RWPE2 (cell line): Measurements from ENCODE around the gene TRPM1.

ENCODE experiments used
- ATAC-seq: fragments of 200-7000 bp; cut with Tn5 transposase; 3 replicates; pipeline ENCODE4 v1.9.1; 2021; ENCODE audit warnings: low read depth
- DNase-seq: peaks from one replicate; pipeline ENCODE4 v3.0.0-alpha.2; 2020; ENCODE audit warnings: low spot score
- H3K27ac ChIP-seq: fragments of 450-650 bp; 2 replicates; pipeline ENCODE4 v1.5.1; 2017; ENCODE audit warnings: mild to moderate bottlenecking; ENCODE audit not compliant: poor library complexity, severe bottlenecking
- H3K27me3 ChIP-seq: fragments of 250-450 bp; sonication (Bioruptor Pico); 2 replicates; pipeline ENCODE4 v1.5.1; 2021; ENCODE audit warnings: mild to moderate bottlenecking, moderate library complexity; ENCODE audit not compliant: insufficient read depth, poor library complexity, severe bottlenecking
- H3K36me3 ChIP-seq: fragments of 250-450 bp; sonication (Bioruptor Pico); 2 replicates; pipeline ENCODE4 v1.5.1; 2020; ENCODE audit warnings: low read depth, mild to moderate bottlenecking, moderate library complexity
- H3K4me1 ChIP-seq: fragments of 250-450 bp; sonication (Bioruptor Pico); 2 replicates; pipeline ENCODE4 v1.5.1; 2021; ENCODE audit warnings: mild to moderate bottlenecking, moderate library complexity; ENCODE audit not compliant: insufficient read depth, poor library complexity, severe bottlenecking
- H3K4me3 ChIP-seq: fragments of 250-450 bp; sonication (Bioruptor Pico); 2 replicates; pipeline ENCODE4 v1.5.1; 2021; ENCODE audit warnings: mild to moderate bottlenecking, moderate library complexity; ENCODE audit not compliant: severe bottlenecking
- H3K9me3 ChIP-seq: fragments of 250-450 bp; sonication (Bioruptor Pico); 2 replicates; pipeline ENCODE4 v1.5.1; 2021; ENCODE audit warnings: mild to moderate bottlenecking, moderate library complexity; ENCODE audit not compliant: severe bottlenecking
- CTCF ChIP-seq: fragments of 450-650 bp; IDR thresholded peaks from one replicate; pipeline ENCODE4 v1.5.1; 2017; ENCODE audit warnings: mild to moderate bottlenecking, moderate library complexity; ENCODE audit not compliant: poor library complexity, severe bottlenecking

The TRPM1 gene

GRCh38 chr15:31004220-31004733 is 97.2 kb downstream of the TRPM1 start:
- H3K4me3 ChIP-seq, result no peak overlapping the region
- H3K27ac ChIP-seq, result no peak overlapping the region
- DNase-seq, result no peak
- H3K27me3 ChIP-seq, result no peaks in the 10 kb centered on the region
- TF ChIP-seq CTCF, result no peak
- peaks cover 14% of the 10 kb centered on the region for H3K4me1 ChIP-seq
- no peaks in the 10 kb centered on the region for H3K36me3 ChIP-seq
- ATAC-seq, result no peak
- H3K9me3 ChIP-seq, result no peaks in the 10 kb centered on the region

- Histone ChIP-seq H3K27me3 (no peaks in the 10 kb centered on the region), H3K27ac (peak overlapping the region; percentile 53), H3K36me3 (no peaks in the 10 kb centered on the region), H3K4me3 (no peak overlapping the region), H3K9me3 (no peaks in the 10 kb centered on the region), H3K4me1 (peaks cover 14% of the 10 kb centered on the region)
- ATAC-seq (peak; percentile 86), DNase-seq (no peak)
- no peak for TF ChIP-seq CTCF
Observed at GRCh38 chr15:31001702-31002101, 99.8 kb downstream of the TRPM1 start.

- Histone ChIP-seq H3K27me3 (no peaks in the 10 kb centered on the region), H3K4me3 (no peak overlapping the region), H3K9me3 (no peaks in the 10 kb centered on the region), H3K27ac (no peak overlapping the region), H3K36me3 (no peaks in the 10 kb centered on the region), H3K4me1 (peaks cover 14% of the 10 kb centered on the region)
- ATAC-seq (no peak), DNase-seq (no peak)
- no peak for TF ChIP-seq CTCF
Observed at GRCh38 chr15:30999729-31000128, 101.8 kb downstream of the TRPM1 start.

GRCh38 chr15:30997270-30997669 is 104.3 kb downstream of the TRPM1 start:
- TF ChIP-seq CTCF, result no peak
- DNase-seq, result no peak

GRCh38 chr15:30992249-30992864 is 109.2 kb downstream of the TRPM1 start:
- ATAC-seq, result peak; percentile 3; the same call in 2 of the 3 replicates
- TF ChIP-seq CTCF, result no peak
- Histone ChIP-seq H3K27me3 (no peaks in the 10 kb centered on the region), H3K36me3 (0 out of 2 replicates have a peak, but pooled peaks cover 5% of the 10 kb centered on the region), H3K4me1 (peaks cover 9% of the 10 kb centered on the region), H3K4me3 (peak overlapping the region; percentile 94), H3K9me3 (no peaks in the 10 kb centered on the region), H3K27ac (peak overlapping the region; percentile 68)
- DNase-seq, result no peak

More at GRCh38 chr15:30997270-30997669, 104.3 kb downstream of the TRPM1 start:
- ATAC-seq, result peak; percentile 46; the same call in 1 of the 3 replicates
- Histone ChIP-seq H3K4me3 (no peak overlapping the region), H3K36me3 (no peaks in the 10 kb centered on the region), H3K9me3 (no peaks in the 10 kb centered on the region), H3K27me3 (no peaks in the 10 kb centered on the region), H3K27ac (no peak overlapping the region), H3K4me1 (peaks cover 14% of the 10 kb centered on the region)
